ENCODE measurements around the gene FSD1. TPM values are rescaled to one million over a fixed set of nuclear protein-coding genes. Genes with fewer than 3 reads are reported as not detected.
A peak's percentile ranks its signal among the peaks of the same experiment; 100 is the strongest.

FSD1 gene
- total and polyA plus RNA-seq, 9 of the 15 experiments (the other 6 are each of a cell fraction or from before 2014, with no cell fraction given): 0.11 to 1.9 (median 0.94) TPM; not detected in 1

DNA sequence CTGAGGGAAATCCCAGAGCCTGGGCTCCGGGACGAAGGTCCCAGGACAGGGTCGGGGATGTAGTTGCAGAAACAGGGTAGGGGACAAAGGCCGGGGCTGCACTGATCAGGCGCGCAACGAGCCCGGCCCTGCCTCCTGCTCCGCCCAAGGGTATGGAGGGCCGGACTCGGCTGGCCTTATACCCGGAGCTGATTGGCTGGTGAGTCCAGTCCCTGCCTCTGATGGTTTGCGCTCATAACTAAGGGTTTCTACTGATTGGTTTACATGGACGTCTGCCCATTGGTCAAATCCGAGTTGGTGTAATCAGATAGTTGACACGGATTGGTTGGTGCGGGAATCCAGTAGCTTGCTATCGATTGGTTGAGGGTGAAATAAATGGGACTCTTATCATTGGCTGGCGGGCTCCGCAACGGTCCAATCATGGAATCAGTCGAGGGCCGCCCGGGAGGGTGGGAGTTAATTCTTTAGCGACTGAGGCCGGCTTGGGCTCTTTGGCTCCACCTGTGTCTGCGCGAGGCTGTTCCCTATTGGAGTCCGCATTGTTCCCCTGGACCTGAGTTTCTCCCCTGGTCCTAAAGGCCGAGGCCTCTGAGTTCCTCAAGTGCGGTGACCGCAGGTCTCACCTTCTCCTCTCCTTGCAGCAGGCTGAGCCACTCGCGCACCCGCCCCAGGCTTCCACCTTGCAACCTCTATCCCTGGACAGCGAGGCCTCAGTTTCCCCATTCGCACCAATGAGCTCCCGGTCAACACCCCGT is 38.4 kb downstream of the FSD1 start (continued):
- TF ChIP-seq, protein P1, sequence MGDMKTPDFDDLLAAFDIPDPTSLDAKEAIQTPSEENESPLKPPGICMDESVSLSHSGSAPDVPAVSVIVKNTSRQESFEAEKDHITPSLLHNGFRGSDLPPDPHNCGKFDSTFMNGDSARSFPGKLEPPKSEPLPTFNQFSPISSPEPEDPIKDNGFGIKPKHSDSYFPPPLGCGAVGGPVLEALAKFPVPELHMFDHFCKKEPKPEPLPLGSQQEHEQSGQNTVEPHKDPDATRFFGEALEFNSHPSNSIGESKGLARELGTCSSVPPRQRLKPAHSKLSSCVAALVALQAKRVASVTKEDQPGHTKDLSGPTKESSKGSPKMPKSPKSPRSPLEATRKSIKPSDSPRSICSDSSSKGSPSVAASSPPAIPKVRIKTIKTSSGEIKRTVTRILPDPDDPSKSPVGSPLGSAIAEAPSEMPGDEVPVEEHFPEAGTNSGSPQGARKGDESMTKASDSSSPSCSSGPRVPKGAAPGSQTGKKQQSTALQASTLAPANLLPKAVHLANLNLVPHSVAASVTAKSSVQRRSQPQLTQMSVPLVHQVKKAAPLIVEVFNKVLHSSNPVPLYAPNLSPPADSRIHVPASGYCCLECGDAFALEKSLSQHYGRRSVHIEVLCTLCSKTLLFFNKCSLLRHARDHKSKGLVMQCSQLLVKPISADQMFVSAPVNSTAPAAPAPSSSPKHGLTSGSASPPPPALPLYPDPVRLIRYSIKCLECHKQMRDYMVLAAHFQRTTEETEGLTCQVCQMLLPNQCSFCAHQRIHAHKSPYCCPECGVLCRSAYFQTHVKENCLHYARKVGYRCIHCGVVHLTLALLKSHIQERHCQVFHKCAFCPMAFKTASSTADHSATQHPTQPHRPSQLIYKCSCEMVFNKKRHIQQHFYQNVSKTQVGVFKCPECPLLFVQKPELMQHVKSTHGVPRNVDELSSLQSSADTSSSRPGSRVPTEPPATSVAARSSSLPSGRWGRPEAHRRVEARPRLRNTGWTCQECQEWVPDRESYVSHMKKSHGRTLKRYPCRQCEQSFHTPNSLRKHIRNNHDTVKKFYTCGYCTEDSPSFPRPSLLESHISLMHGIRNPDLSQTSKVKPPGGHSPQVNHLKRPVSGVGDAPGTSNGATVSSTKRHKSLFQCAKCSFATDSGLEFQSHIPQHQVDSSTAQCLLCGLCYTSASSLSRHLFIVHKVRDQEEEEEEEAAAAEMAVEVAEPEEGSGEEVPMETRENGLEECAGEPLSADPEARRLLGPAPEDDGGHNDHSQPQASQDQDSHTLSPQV (IDR thresholded peaks at IDR 0.05): no peak
- TF ChIP-seq GTF2E2 (tag; IDR thresholded peaks at IDR 0.05) (peak; percentile 19; the same call in 1 of the 2 replicates), XRCC5 (IDR thresholded peaks at IDR 0.05; ENCODE audit: low read depth, low read length) (peak; percentile 55), FOSL1 (tag; conservative IDR thresholded peaks at IDR 0.05) (peak; percentile 37; the same call in 1 of the 2 replicates), ZNF253 (CRISPR knock-in tag; conservative IDR thresholded peaks at IDR 0.05) (no peak), GTF2F1 (IDR thresholded peaks at IDR 0.05; ENCODE audit: low read depth, low read length) (peak; percentile 73), KLF6 (CRISPR knock-in tag; IDR thresholded peaks at IDR 0.05; ENCODE audit: borderline replicate concordance) (peak; percentile 92), CCNT2 (IDR thresholded peaks at IDR 0.05; ENCODE audit: borderline replicate concordance, extremely low read depth, insufficient read length, low read depth, low read length) (peak; percentile 49), PTTG1 (tag; IDR thresholded peaks at IDR 0.05; ENCODE audit: low read depth) (peak; percentile 82), HNRNPLL (IDR thresholded peaks at IDR 0.05; ENCODE audit: low read depth, low read length, poor library complexity, severe bottlenecking) (peak; percentile 43), ESRRB (CRISPR knock-in tag; IDR thresholded peaks at IDR 0.05; ENCODE audit: borderline replicate concordance) (0 out of 2 replicates have a peak, but pooled peaks have one; percentile 30), TOE1 (IDR thresholded peaks at IDR 0.05; ENCODE audit: borderline replicate concordance) (peak; percentile 79; the same call in 1 of the 2 replicates), TOE1 (CRISPR knock-in tag; IDR thresholded peaks at IDR 0.05; ENCODE audit: borderline replicate concordance, low read depth) (no peak), ILK (tag; IDR thresholded peaks at IDR 0.05; ENCODE audit: borderline replicate concordance, low read depth) (0 out of 2 replicates have a peak, but pooled peaks have one; percentile 55), MTA1 (IDR thresholded peaks at IDR 0.05; ENCODE audit: borderline replicate concordance) (peak; percentile 82; the same call in 1 of the 2 replicates), ZBTB7A (IDR thresholded peaks at IDR 0.05; ENCODE audit: borderline replicate concordance, control insufficient read depth, low read depth, low read length) (peak; percentile 30), POLR2AphosphoS2 (IDR thresholded peaks at IDR 0.05; ENCODE audit: low read length) (no peak), CBX3 (IDR thresholded peaks at IDR 0.05; ENCODE audit: borderline replicate concordance in 1 of 2, low read length in 2 of 2) (peak in 1 of 2 experiments; percentile 67; a peak in 1 of 3 replicates), EP400 (IDR thresholded peaks at IDR 0.05) (peak; percentile 80), ZNF263 (CRISPR knock-in tag; IDR thresholded peaks at IDR 0.05; ENCODE audit: borderline replicate concordance) (no peak)
- TF ChIP-seq, protein P2, sequence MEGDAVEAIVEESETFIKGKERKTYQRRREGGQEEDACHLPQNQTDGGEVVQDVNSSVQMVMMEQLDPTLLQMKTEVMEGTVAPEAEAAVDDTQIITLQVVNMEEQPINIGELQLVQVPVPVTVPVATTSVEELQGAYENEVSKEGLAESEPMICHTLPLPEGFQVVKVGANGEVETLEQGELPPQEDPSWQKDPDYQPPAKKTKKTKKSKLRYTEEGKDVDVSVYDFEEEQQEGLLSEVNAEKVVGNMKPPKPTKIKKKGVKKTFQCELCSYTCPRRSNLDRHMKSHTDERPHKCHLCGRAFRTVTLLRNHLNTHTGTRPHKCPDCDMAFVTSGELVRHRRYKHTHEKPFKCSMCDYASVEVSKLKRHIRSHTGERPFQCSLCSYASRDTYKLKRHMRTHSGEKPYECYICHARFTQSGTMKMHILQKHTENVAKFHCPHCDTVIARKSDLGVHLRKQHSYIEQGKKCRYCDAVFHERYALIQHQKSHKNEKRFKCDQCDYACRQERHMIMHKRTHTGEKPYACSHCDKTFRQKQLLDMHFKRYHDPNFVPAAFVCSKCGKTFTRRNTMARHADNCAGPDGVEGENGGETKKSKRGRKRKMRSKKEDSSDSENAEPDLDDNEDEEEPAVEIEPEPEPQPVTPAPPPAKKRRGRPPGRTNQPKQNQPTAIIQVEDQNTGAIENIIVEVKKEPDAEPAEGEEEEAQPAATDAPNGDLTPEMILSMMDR (IDR thresholded peaks at IDR 0.05 in 2 of 3, conservative IDR thresholded peaks at IDR 0.05 in 1 of 3; ENCODE audit: insufficient read depth in 2 of 3, low read depth in 1 of 3, low read length in 3 of 3): peak; percentile 42 to 53 (median 51); a peak in 5 of 6 replicates
